ENCODE results near the gene CEMIP. TPM values are rescaled to one million over a fixed set of nuclear protein-coding genes. Genes with fewer than 3 reads are reported as not detected.

The CEMIP gene
- total and polyA plus RNA-seq, 11 donors: 0.04 to 9.6 (median 0.19) TPM

DNA sequence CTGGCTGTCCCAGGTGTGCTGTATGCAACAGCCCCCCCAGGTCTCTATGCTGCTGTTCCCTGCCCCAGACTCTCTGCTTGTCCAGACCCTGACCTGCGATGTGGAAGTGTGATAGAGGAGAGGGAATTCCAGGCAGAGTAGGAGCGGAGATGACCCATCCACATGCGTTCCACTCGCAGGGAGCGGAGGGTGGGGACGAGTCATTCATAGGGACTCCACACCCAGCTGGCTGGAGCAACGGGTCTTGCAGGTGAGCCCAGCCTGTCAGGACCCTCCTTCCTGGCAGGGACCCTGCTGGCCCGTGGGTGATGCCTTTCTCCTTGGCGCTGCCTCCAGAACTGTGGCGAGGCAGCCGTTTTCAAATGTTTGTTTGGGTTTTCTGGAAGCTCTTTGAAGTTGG, 58.8 kb downstream of the CEMIP start:
- DNase-seq (no peak), ATAC-seq (no peak)
- Histone ChIP-seq H3K4me3 (no peak overlapping the region), H3K4me1 (no peaks in the 10 kb centered on the region), H3K27ac (no peak overlapping the region), H3K36me3 (no peaks in the 10 kb centered on the region), H3K9me3 (no peaks in the 10 kb centered on the region), H3K27me3 (peaks cover 0 to 7% (median 0%) of the 10 kb centered on the region in 9 donors)
- TF ChIP-seq POLR2A (IDR thresholded peaks at IDR 0.05): no peak
- TF ChIP-seq, protein P1, sequence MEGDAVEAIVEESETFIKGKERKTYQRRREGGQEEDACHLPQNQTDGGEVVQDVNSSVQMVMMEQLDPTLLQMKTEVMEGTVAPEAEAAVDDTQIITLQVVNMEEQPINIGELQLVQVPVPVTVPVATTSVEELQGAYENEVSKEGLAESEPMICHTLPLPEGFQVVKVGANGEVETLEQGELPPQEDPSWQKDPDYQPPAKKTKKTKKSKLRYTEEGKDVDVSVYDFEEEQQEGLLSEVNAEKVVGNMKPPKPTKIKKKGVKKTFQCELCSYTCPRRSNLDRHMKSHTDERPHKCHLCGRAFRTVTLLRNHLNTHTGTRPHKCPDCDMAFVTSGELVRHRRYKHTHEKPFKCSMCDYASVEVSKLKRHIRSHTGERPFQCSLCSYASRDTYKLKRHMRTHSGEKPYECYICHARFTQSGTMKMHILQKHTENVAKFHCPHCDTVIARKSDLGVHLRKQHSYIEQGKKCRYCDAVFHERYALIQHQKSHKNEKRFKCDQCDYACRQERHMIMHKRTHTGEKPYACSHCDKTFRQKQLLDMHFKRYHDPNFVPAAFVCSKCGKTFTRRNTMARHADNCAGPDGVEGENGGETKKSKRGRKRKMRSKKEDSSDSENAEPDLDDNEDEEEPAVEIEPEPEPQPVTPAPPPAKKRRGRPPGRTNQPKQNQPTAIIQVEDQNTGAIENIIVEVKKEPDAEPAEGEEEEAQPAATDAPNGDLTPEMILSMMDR (IDR thresholded peaks at IDR 0.05): no peak
- WGBS, 4 donors: 83 to 90% (median 86%) methylated on average over 11 of the region's 11 CpGs
- intact Hi-C loops (cut with DNase I): no loop called here

DNA sequence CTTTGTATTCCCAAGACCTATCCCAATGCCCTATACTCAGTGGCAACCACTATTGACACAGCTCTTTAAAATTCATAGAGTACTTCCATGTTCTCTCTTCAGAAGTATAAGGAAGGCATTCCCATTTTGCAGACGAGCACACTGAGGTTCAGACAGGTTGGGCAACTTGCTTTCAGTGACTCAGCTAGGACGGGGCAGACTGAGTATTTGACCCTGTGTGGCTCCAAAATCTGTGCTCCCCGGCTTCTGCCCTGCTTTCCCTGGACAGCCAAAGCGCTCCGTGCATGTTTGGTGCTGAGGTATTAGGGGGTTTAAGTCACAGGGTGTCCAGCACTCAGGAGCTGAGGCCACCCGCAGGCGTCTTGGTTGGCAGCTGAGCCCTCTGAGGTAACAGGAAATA, 59.5 kb downstream of the CEMIP start:
- H3K4me1 ChIP-seq: no peaks in the 10 kb centered on the region
- intact Hi-C loops (cut with DNase I): no loop called here
- ATAC-seq: no peak
- no peak overlapping the region for H3K4me3 ChIP-seq
- 81 to 93% (median 86%) methylated on average over 7 of the region's 7 CpGs for WGBS, 4 donors
- H3K9me3 ChIP-seq: no peaks in the 10 kb centered on the region
- no peaks in the 10 kb centered on the region for H3K36me3 ChIP-seq
- no peak for TF ChIP-seq POLR2A (IDR thresholded peaks at IDR 0.05)
- TF ChIP-seq, protein P1 (IDR thresholded peaks at IDR 0.05): no peak
- peaks cover 0 to 7% (median 0%) of the 10 kb centered on the region in 9 donors for H3K27me3 ChIP-seq
- no peak overlapping the region for H3K27ac ChIP-seq
- no peak for DNase-seq

DNA sequence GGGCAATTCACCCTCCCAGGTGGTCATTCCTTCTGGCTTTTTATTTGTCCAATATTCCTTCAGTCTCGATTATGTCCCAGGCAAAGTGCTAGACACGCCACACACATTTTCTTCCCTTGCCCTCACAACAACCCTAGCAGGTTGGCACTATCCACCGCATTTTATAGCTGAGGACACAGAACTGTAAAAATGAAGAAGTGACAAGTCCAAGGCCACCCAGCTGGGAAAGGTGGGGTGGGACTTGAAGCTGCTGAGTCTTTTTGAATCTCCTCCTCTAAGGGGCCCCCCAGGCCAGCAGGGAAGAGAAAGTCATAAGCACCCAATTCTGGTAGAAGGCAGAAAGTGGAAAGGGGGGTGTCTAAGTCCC, 60.6 kb downstream of the CEMIP start:
- Histone ChIP-seq H3K9me3 (no peaks in the 10 kb centered on the region), H3K4me3 (no peak overlapping the region), H3K4me1 (no peaks in the 10 kb centered on the region), H3K27me3 (peaks cover 0 to 7% (median 0%) of the 10 kb centered on the region in 9 donors), H3K27ac (no peak overlapping the region), H3K36me3 (no peaks in the 10 kb centered on the region)
- TF ChIP-seq, protein P1 (IDR thresholded peaks at IDR 0.05): no peak
- TF ChIP-seq POLR2A (IDR thresholded peaks at IDR 0.05): no peak
- WGBS, 4 donors: 83 to 93% (median 91%) methylated on average over 3 of the region's 3 CpGs
- DNase-seq: no peak
- intact Hi-C loops (cut with DNase I): loop anchor here in 1 of 10 donors (5.0 kb wide), 1 partner anchor 347 kb away; no protein-coding TSS in a partner anchor
- no peak for ATAC-seq

DNA sequence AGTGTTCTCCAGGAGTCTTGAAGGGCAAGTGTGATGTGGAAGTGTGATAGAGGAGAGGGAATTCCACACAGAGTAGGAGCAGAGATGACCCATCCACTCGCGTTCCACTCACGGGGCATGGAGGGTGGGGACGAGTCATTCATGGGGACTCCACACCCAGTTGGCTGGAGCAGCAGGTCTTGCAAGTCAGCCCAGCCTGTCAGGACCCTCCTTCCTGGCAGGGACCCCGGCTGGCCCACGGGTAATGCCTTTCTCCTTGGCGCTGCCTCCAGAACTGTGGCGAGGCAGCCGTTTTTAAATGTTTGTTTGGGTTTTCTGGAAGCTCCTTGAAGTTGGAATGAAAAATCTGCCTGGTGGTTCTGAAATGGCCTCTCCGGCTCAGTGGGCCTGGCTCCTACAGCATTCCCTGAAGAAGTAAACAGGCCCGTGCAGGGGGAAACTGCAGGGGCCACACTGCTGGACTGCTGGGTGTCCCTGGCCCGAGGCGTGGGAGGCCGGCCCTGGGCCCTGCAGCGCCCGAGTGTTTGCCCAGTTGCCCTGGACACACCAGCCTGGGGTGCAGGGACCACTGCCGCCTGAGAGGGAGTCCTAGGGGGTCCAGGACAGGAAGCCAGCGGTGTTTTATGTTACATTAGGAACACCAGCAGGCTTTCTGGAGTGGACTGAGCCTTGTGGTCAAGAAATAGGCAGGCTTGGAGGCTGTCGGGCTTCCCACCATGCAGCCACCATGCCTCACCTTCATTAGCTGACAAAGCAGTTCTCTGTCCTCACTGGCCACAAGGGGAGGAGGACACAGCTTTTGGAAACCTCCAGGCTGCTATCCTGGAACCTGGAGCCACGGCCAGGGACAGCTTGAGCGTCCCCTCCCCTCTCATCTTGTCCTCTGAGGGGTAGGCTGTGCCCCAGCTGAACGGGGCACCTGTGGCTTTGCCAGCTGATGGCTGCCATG, 61.3 kb downstream of the CEMIP start:
- TF ChIP-seq, protein P1 (IDR thresholded peaks at IDR 0.05): no peak
- TF ChIP-seq POLR2A (IDR thresholded peaks at IDR 0.05): no peak
- no peak overlapping the region for H3K4me3 ChIP-seq
- intact Hi-C loops (cut with DNase I): loop anchor here in 1 of 10 donors (5.0 kb wide), 1 partner anchor 348 kb away; no protein-coding TSS in a partner anchor
- peaks cover 0 to 7% (median 0%) of the 10 kb centered on the region in 9 donors for H3K27me3 ChIP-seq
- H3K27ac ChIP-seq: no peak overlapping the region
- DNase-seq: no peak
- no peak for ATAC-seq
- H3K9me3 ChIP-seq: no peaks in the 10 kb centered on the region
- H3K4me1 ChIP-seq: no peaks in the 10 kb centered on the region
- H3K36me3 ChIP-seq: no peaks in the 10 kb centered on the region
- 86 to 89% (median 88%) methylated on average over 15 to 22 of the region's 22 CpGs for WGBS, 4 donors
